Measurements from ENCODE around the gene SLC1A4.
"Not testable (repeated sequence)": the region's sequence is repeated elsewhere in the genome, so short reads cannot be mapped to it uniquely, and the experiment has no call there.

DNA sequence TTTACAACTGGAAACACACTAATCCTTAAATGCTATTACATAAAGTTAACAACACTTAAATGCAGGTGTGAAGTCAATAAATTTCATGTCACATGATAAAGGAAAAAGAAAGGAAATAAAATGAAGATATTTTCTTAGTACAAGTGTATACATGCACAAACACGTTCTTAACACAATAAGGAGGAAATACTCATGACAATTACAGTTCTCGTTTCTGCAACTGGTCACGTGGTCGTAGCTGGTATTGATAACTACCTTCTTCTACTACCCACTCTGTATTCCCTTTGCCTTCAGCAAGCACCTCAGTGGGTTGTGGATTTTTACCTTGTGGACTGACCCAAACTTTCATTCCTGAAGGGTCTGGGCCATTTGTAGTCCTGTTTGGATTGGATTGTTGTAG is 26.1 kb upstream of the SLC1A4 start:
- not testable (repeated sequence) for TF ChIP-seq SMC3 (IDR thresholded peaks at IDR 0.05; ENCODE audit: low read depth, low read length); CTCF (conservative IDR thresholded peaks at IDR 0.05; ENCODE audit: low read depth, low read length); POLR2A (IDR thresholded peaks at IDR 0.05; ENCODE audit: low read depth, low read length); RFX5 (IDR thresholded peaks at IDR 0.05; ENCODE audit: low read depth, low read length); BHLHE40 (IDR thresholded peaks at IDR 0.05; ENCODE audit: low read depth, low read length); FOS (IDR thresholded peaks at IDR 0.05; ENCODE audit: low read depth, low read length); RAD21 (IDR thresholded peaks at IDR 0.05; ENCODE audit: low read length); CEBPB (IDR thresholded peaks at IDR 0.05; ENCODE audit: low read depth, low read length); MXI1 (IDR thresholded peaks at IDR 0.05; ENCODE audit: borderline replicate concordance, low read depth, low read length); USF2 (IDR thresholded peaks at IDR 0.05; ENCODE audit: low read depth, low read length)
- TF ChIP-seq, protein P1, sequence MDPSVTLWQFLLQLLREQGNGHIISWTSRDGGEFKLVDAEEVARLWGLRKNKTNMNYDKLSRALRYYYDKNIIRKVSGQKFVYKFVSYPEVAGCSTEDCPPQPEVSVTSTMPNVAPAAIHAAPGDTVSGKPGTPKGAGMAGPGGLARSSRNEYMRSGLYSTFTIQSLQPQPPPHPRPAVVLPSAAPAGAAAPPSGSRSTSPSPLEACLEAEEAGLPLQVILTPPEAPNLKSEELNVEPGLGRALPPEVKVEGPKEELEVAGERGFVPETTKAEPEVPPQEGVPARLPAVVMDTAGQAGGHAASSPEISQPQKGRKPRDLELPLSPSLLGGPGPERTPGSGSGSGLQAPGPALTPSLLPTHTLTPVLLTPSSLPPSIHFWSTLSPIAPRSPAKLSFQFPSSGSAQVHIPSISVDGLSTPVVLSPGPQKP (IDR thresholded peaks at IDR 0.05; ENCODE audit: borderline replicate concordance, low read depth, low read length) = not testable (repeated sequence)

Measured in IMR-90 (cell line).